Adrenal gland (tissue), 12 donors: Measurements from ENCODE around the gene LYSMD2. TPM values are rescaled to one million over a fixed set of nuclear protein-coding genes. Genes with fewer than 3 reads are reported as not detected.

ENCODE experiments used
- DNase-seq, 7 donors: peaks; one replicate each; pipeline ENCODE4 v3.0.0-alpha.2; 2019 to 2020
- H3K27ac ChIP-seq, 5 donors: fragments of 200-600 bp; sonication (generic) in 4 of 5; 1 replicate in 3 of 5; 2 replicates in 2 of 5; pipeline versions ENCODE4 v1.5.1 to v1.8.0; 2016 to 2020; ENCODE audit warnings: mild to moderate bottlenecking in 1 of 5
- H3K27me3 ChIP-seq: fragments of 200-600 bp; 2 replicates; pipeline ENCODE4 v1.8.0; 2021
- H3K36me3 ChIP-seq, 2 donors: fragments of 200-600 bp; replicated peaks in 1 of 2; 1 replicate in 1 of 2; 2 replicates in 1 of 2; pipeline versions ENCODE4 v1.5.1 to v1.8.0; 2018 to 2022
- H3K4me1 ChIP-seq, 2 donors: fragments of 200-600 bp; replicated peaks in 1 of 2; 1 replicate in 1 of 2; 2 replicates in 1 of 2; pipeline versions ENCODE4 v1.5.1 to v1.8.0; 2018 to 2021
- H3K4me3 ChIP-seq, 4 donors: fragments of 200-600 bp; sonication (generic) in 3 of 4; one replicate each; pipeline ENCODE4 v1.5.1; 2016 to 2018
- H3K9me3 ChIP-seq, 3 donors: fragments of 200-600 bp; sonication (generic) in 1 of 3; replicated peaks in 1 of 3; 1 replicate in 2 of 3; 2 replicates in 1 of 3; pipeline versions ENCODE4 v1.5.1 to v1.8.0; 2016 to 2021
- POLR2A ChIP-seq, 2 donors: fragments of 450-650 bp; IDR thresholded peaks; one replicate each; pipeline ENCODE4 v1.6.1; 2017; ENCODE audit warnings: antibody characterized with exemption in 2 of 2, mild to moderate bottlenecking in 2 of 2, moderate library complexity in 1 of 2
- WGBS, 4 donors: extraction: QIAGEN DNeasy Blood & Tissue Kit in 2 of 4; methylation state at CpG; one replicate each; pipeline versions ENCODE4 v1.1.5 to v1.1.7; 2013 to 2017; 5-methylcytosine and 5-hydroxymethylcytosine counted together
- intact Hi-C, 2 donors: fragments of 100-400 bp; cut with DNase I; formaldehyde crosslinking; loops; one replicate each; pipeline versions ENCODE4 v1.14.1 to v1.15.0; 2022 to 2023
- polyA plus RNA-seq, 3 donors: library from polyadenylated mRNA; stranded (reverse); fragments of 200-250 nt in 2 of 3; fragments of 350-450 nt in 1 of 3; fragmentation: Illumina TruSeq in 1 of 3; extraction: RNeasy Lipid Tissue Mini Kit (QIAGEN cat#74804) in 1 of 3; gene quantifications; one replicate each; pipeline ENCODE4 v1.2.3, GENCODE V29; 2013 to 2014
- total RNA-seq, 9 donors: library from RNA; depleted of rRNA in 4 of 9; stranded (reverse); fragments of >200 nt in 4 of 9; fragments of 120-200 nt in 1 of 9; fragmentation: NEBNext Ultra II Directional in 1 of 9; extraction: Animal tissue kit (Norgen Biotek cat#: 25700) in 1 of 9; gene quantifications; one replicate each; pipeline versions ENCODE4 v1.1.0 to v1.2.4, GENCODE V29; 2013 to 2023
- TF ChIP-seq, protein P1 (sequence below), 6 experiments: fragments of 450-650 bp in 4 of 6; fragments of 200-600 bp in 2 of 6; sonication (generic) in 1 of 6; IDR thresholded peaks; 1 replicate in 5 of 6; 2 replicates in 1 of 6; pipeline versions ENCODE4 v1.5.1 to v1.8.0; 2016 to 2021; ENCODE audit warnings: antibody characterized with exemption in 6 of 6, mild to moderate bottlenecking in 2 of 6, moderate library complexity in 1 of 6
- donor health status: healthy with polysubstance abuse.
- donor health status: Bipolar disorder and iron deficiency.
- donor health status: DM: yes; HTN: yes; CAD: no.
- donor health status: DM: no; HTN: no; CAD: no.
- donor health status: DM: no; HTN: no; CAD: no.
- donor health status: DM: yes; HTN: yes; CAD: no.

The LYSMD2 gene
- total and polyA plus RNA-seq, 12 donors: 11.3 to 56.3 (median 20.5) TPM

DNA sequence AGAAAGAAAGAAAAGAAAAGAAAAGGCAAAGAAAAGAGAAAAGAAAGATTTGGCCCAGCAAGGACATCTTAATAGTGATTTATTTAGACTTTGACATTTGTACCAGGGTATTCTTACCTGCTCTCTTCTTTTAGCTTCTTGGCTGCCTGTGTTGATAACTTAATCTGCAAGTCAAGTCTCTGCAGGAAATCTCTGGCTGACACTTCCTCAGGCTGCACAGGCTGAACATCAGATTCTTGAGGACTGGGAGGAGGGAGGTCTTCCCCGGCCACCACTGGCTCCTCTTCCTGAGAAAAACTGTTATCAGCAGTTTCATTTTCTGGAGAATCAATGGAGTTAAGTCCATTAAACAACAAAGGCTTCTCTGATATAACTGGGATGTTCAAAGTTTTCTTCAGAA lies 12.8 kb downstream of the LYSMD2 start:
- TF ChIP-seq POLR2A (IDR thresholded peaks at IDR 0.05): no peak
- TF ChIP-seq, protein P1, sequence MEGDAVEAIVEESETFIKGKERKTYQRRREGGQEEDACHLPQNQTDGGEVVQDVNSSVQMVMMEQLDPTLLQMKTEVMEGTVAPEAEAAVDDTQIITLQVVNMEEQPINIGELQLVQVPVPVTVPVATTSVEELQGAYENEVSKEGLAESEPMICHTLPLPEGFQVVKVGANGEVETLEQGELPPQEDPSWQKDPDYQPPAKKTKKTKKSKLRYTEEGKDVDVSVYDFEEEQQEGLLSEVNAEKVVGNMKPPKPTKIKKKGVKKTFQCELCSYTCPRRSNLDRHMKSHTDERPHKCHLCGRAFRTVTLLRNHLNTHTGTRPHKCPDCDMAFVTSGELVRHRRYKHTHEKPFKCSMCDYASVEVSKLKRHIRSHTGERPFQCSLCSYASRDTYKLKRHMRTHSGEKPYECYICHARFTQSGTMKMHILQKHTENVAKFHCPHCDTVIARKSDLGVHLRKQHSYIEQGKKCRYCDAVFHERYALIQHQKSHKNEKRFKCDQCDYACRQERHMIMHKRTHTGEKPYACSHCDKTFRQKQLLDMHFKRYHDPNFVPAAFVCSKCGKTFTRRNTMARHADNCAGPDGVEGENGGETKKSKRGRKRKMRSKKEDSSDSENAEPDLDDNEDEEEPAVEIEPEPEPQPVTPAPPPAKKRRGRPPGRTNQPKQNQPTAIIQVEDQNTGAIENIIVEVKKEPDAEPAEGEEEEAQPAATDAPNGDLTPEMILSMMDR (IDR thresholded peaks at IDR 0.05): no peak
- Histone ChIP-seq H3K9me3 (no peaks in the 10 kb centered on the region), H3K4me3 (no peak overlapping the region), H3K27me3 (no peaks in the 10 kb centered on the region), H3K27ac (no peak overlapping the region), H3K4me1 (peaks cover 10 to 50% of the 10 kb centered on the region in 2 donors), H3K36me3 (peaks cover 0 to 8% of the 10 kb centered on the region in 2 donors)
- intact Hi-C loops: no loop called here
- WGBS, 4 donors: 40 to 64% (median 46%) methylated on average over 1 of the region's 1 CpG
- peak in 2 of 7 donors; percentile 25 to 28 for DNase-seq

DNA sequence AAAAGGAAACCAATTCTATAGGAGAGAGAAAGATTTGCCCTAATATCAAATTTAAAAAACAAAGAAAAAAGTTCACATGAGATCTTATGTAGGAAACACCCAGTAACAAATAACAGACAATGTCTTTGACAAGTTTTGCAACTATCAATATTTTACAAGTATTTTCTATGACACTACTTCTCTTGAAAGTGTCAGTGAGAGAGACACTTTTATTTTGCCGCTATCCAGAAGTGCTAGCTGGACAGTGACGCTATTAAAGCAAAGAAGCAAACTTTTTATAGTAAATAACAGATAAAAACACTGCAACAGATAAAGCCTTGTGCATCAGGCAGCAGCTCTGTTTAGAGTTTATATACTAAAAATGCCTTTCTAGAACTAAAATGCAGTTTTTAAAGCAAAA lies 13.3 kb downstream of the LYSMD2 start:
- intact Hi-C loops: no loop called here

DNA sequence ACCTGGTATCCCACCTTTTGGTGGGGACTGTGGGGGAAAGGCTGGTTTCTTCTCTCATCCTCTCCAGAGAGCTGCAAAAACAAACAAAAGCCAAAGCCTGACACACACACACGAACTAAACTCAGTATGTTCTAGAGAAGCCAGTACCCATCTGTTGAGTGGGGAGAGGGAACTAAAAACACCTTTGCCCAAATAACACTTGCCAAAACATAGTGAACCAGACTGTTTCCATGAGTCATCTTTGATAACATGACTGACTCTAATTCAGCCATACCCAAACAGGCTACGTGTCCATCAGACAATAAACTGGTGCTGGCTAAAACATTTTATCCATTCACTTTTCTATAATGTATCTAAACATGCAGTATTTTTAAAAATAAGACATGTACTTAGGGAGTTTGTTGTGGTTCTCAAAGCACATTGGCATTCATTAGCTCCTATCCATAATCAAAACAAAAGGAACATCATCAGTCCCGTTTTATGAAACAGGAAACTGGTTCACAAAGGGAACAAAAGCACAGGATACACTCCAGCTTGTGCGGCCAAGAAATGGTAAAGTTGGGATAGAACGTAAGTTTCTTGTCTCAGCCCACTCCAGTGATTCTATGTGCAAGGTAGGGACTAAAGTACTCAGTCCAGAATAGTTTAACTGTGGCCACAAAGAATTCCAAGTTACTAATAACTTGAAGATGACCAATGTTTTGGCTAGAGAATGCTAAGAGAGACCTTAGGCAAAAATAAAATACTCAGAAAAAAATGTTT lies 16.1 kb downstream of the LYSMD2 start:
- no peak overlapping the region for H3K4me3 ChIP-seq
- peaks cover 0 to 33% of the 10 kb centered on the region in 2 donors for H3K4me1 ChIP-seq
- no peaks in the 10 kb centered on the region for H3K9me3 ChIP-seq
- WGBS, 4 donors: 74 to 81% (median 78%) methylated on average over 5 of the region's 5 CpGs
- intact Hi-C loops: no loop called here
- H3K36me3 ChIP-seq: peaks cover 0 to 8% of the 10 kb centered on the region in 2 donors
- DNase-seq: no peak
- H3K27me3 ChIP-seq: no peaks in the 10 kb centered on the region
- peak overlapping the region in 1 of 5 donors; percentile 3 for H3K27ac ChIP-seq
- no peak for TF ChIP-seq POLR2A (IDR thresholded peaks at IDR 0.05)
- TF ChIP-seq, protein P1 (IDR thresholded peaks at IDR 0.05): no peak

More for the DNA sequence above, 13.3 kb downstream of the LYSMD2 start:
- TF ChIP-seq, protein P1 (IDR thresholded peaks at IDR 0.05): no peak
- TF ChIP-seq POLR2A (IDR thresholded peaks at IDR 0.05): no peak
- no peak for DNase-seq
- 80 to 91% (median 87%) methylated on average over 2 of the region's 2 CpGs for WGBS, 4 donors
- H3K4me3 ChIP-seq: no peak overlapping the region
- peaks cover 10 to 50% of the 10 kb centered on the region in 2 donors for H3K4me1 ChIP-seq
- peaks cover 0 to 8% of the 10 kb centered on the region in 2 donors for H3K36me3 ChIP-seq
- no peaks in the 10 kb centered on the region for H3K27me3 ChIP-seq
- H3K9me3 ChIP-seq: no peaks in the 10 kb centered on the region
- no peak overlapping the region for H3K27ac ChIP-seq

DNA sequence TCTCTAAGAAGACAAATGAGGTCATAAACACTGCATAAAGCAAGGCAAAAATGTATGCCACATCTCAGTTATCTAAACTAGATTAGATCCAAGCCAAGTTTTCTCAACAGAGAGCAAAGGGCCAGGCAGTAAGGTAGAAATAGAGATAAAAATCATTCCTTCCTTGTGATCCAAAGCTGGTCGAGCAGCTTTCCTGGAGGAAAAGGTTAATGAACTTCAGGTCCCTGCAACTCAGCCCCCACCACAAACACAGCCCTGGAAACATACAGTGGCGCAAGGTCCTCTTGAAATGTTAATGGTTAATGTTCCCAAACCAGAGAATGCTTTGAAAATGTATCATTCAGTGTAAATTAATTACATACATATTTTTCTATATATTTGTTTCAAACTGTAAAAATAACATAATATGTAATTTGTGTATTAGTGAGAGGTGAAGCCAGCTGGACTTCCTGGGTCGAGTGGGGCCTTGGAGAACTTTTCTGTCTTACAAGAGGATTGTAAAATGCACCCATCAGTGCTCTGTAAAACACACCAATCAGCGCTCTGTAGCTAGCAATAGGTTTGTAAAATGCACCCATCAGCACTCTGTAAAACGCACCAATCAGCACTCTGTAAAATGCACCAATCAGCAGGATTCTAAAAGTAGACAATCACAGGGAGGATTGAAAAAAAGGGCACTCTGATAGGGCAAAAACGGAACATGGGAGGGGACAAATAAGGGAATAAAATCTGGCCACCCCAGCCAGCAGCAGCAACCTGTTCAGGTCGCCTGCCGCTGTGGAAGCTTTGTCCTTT lies 17.1 kb downstream of the LYSMD2 start:
- 82 to 89% (median 85%) methylated on average over 8 of the region's 8 CpGs for WGBS, 4 donors
- intact Hi-C loops: no loop called here
- TF ChIP-seq POLR2A (IDR thresholded peaks at IDR 0.05): no peak
- TF ChIP-seq, protein P1 (IDR thresholded peaks at IDR 0.05): no peak
- no peaks in the 10 kb centered on the region for H3K9me3 ChIP-seq
- no peak overlapping the region for H3K27ac ChIP-seq
- H3K4me1 ChIP-seq: peaks cover 0 to 23% of the 10 kb centered on the region in 2 donors
- H3K4me3 ChIP-seq: no peak overlapping the region
- H3K36me3 ChIP-seq: peaks cover 0 to 8% of the 10 kb centered on the region in 2 donors
- no peak for DNase-seq
- no peaks in the 10 kb centered on the region for H3K27me3 ChIP-seq
